Measurements from ENCODE around the gene FUZ. TPM values are rescaled to one million over a fixed set of nuclear protein-coding genes. Genes with fewer than 3 reads are reported as not detected.

The FUZ gene
- total and polyA plus RNA-seq, 12 donors = 7.6 to 72.5 (median 45.7) TPM

- H3K9me3 ChIP-seq (replicated peaks in 1 of 3) = no peaks in the 10 kb centered on the region
- peak overlapping the region in 4 of 5 donors; percentile 78 to 94 (median 82) for H3K27ac ChIP-seq
- DNase-seq = peak; percentile 51 to 69 (median 58)
- 61 to 78% (median 68%) methylated on average over 21 to 60 of the region's 60 CpGs for WGBS, 4 donors
- H3K4me1 ChIP-seq (replicated peaks in 1 of 2) = peaks cover 46 to 85% of the 10 kb centered on the region in 2 donors
- H3K4me3 ChIP-seq = no peak overlapping the region
- no peak for TF ChIP-seq POLR2A (IDR thresholded peaks at IDR 0.05)
- TF ChIP-seq CTCF (IDR thresholded peaks at IDR 0.05) = no peak
- no peaks in the 10 kb centered on the region for H3K27me3 ChIP-seq
- H3K36me3 ChIP-seq (replicated peaks in 1 of 2) = peaks cover 0 to 68% of the 10 kb centered on the region in 2 donors
- intact Hi-C loops (cut with DNase I) = no loop called here
Observed at GRCh38 chr19:49861541-49862378, 48.7 kb upstream of the FUZ start.

- peak overlapping the region; percentile 69 to 94 (median 81) for H3K27ac ChIP-seq
- H3K9me3 ChIP-seq (replicated peaks in 1 of 3) = no peaks in the 10 kb centered on the region
- H3K36me3 ChIP-seq (replicated peaks in 1 of 2) = peaks cover 0 to 74% of the 10 kb centered on the region in 2 donors
- H3K4me3 ChIP-seq = peak overlapping the region in 1 of 4 donors; percentile 19
- no peak for TF ChIP-seq CTCF (IDR thresholded peaks at IDR 0.05)
- TF ChIP-seq POLR2A (IDR thresholded peaks at IDR 0.05) = peak in 1 of 2 donors; percentile 25
- H3K4me1 ChIP-seq (replicated peaks in 1 of 2) = peaks cover 43 to 84% of the 10 kb centered on the region in 2 donors
- DNase-seq = peak; percentile 71 to 88 (median 85)
- intact Hi-C loops (cut with DNase I) = no loop called here
- WGBS, 4 donors = 12 to 37% (median 34%) methylated on average over 4 to 13 of the region's 13 CpGs; no CpG with 5 or more reads in 1 of the 4 donors
- no peaks in the 10 kb centered on the region for H3K27me3 ChIP-seq
Observed at GRCh38 chr19:49861107-49861506, 48.0 kb upstream of the FUZ start.

GRCh38 chr19:49860336-49861102 is 47.4 kb upstream of the FUZ start:
- TF ChIP-seq CTCF (IDR thresholded peaks at IDR 0.05) (no peak), POLR2A (IDR thresholded peaks at IDR 0.05) (no peak)
- intact Hi-C loops (cut with DNase I) = no loop called here
- peaks cover 37 to 78% of the 10 kb centered on the region in 2 donors for H3K4me1 ChIP-seq (replicated peaks in 1 of 2)
- peak overlapping the region; percentile 69 to 94 (median 81) for H3K27ac ChIP-seq
- WGBS, 4 donors = 39 to 49% (median 48%) methylated on average over 8 to 17 of the region's 17 CpGs
- peaks cover 0 to 79% of the 10 kb centered on the region in 2 donors for H3K36me3 ChIP-seq (replicated peaks in 1 of 2)
- no peaks in the 10 kb centered on the region for H3K9me3 ChIP-seq (replicated peaks in 1 of 3)
- peak overlapping the region in 1 of 4 donors; percentile 19 for H3K4me3 ChIP-seq
- peak in 5 of 7 donors; percentile 30 to 64 (median 46) for DNase-seq
- no peaks in the 10 kb centered on the region for H3K27me3 ChIP-seq
